Measurements from ENCODE around the gene CCDC148.

CCDC148 gene

DNA sequence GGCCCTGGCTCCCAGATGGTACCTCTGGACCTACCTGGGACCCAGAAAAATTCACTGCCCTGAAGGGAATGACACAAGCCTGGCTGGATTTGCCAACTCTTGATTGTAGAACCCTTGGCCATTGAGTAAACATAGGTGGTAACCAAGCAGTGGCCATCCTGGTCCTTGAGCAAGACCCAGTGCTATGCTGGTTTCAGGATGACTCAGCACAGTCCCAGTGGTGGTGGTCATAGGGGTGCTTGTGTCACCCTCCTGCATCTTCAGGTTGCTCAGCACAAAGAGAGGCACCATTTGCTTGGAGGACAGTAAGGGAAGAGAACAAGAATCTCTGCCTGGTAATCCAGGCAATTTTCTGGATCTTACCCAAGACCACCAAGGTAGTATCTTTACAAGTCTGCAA lies 302.0 kb downstream of the CCDC148 start:
- no peak for DNase-seq
- in situ Hi-C loops (cut with HindIII; ENCODE audit: low pct_ligation_motif_present, low pct_unique_long_range_greater_than_20kb, low sequenced_read_pairs): no loop called here

DNA sequence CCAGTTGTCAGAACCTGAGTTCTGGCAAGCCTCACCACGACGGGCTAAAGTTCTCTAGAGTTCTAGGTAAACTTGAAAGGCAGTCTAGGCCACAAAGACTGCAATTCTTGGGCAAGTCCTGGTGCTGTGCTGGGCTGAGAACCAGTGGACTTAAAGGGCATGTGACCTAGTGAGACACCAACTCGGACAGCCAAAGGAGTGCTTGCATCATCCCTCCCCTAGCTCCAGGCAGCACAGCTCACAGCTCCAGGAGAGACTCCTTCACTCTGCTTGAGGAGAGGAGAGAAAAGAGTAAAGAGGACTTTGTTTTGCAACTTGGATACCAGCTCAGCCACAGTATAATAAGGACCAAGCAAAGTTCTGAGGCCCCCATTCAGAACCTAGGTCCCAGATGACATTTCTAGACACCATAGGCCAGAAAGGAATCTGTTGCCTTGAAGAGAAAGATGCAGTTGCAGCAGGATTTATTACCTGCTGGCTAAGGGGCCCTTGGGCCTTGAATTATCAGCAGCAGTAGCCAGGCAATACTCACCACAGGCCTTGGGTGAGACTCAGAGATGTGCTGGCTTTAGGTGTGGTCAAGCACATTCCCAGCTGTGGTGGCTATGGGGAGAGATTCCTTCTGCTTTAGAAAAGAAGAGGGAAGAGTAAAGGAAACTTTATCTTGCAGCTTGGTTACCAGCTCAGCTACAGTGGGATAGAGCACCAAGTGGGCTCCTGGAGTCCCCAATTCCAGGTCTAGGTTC lies 303.1 kb downstream of the CCDC148 start:
- DNase-seq: no peak
- in situ Hi-C loops (cut with HindIII; ENCODE audit: low pct_ligation_motif_present, low pct_unique_long_range_greater_than_20kb, low sequenced_read_pairs): no loop called here

DNA sequence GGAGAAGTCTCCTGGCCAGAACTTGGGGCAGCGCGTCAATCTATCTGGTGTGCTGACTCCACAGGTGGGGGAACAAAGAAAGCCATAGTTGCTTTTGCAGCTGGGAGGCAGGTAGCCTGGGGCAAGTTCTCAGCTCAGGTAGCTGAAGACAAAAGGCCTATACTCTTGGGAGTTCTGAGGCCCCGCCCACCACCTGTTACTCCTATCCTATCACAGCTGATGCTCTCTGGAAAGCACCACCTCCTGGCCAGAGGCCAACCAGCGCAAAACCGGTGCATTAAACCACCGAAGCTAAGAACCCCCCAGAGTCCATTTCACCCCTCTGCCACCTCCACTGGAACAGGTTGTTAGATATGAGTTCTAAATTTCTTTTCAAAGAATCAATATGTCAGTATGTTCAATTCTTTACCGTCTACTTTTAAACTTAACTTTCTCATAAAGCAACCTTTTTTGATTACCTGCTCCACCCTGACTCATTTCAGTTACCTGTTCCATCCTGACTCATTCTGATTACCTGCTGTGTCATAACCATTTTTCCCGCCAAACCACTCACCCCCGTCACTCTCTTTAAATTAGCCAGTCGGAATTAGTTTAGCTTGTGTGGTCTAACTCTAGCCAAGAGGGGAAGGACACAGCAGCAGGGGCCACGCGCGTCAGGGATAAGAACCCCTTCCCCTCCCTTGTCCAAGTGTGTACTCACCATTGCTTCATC lies 311.5 kb downstream of the CCDC148 start:
- no peak for DNase-seq
- in situ Hi-C loops (cut with HindIII; ENCODE audit: low pct_ligation_motif_present, low pct_unique_long_range_greater_than_20kb, low sequenced_read_pairs): no loop called here

DNA sequence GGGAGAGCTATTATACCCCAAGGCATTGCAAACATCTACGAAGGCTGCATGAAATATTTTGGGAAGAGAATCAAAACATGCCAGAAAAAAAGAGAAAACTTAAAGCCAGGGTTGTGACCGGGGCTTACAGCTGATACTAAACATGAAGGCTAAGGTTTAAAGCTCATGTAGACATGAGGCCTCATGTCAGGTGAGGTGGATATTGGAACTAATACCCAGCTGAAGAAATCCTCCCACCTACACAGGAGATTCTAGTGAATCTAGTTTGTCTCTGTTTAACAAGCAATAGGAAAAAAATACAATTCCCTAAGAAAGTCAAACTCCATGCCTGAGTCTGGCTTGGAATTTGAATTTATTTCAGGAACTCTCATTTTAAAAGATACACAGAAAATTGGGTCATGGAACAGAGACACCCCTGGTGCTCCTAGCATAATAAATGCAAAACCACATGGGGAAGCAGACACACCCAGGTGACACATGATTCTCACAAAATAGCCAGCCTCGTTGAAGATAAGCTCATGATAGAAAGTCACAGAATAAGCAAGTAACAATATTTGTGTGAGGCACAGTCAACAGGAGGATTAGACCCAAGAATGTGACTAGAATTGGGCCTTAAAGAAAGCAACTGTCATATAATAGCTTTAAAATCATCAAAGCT lies 312.7 kb downstream of the CCDC148 start:
- no peak for DNase-seq
- in situ Hi-C loops (cut with HindIII; ENCODE audit: low pct_ligation_motif_present, low pct_unique_long_range_greater_than_20kb, low sequenced_read_pairs): no loop called here

DNA sequence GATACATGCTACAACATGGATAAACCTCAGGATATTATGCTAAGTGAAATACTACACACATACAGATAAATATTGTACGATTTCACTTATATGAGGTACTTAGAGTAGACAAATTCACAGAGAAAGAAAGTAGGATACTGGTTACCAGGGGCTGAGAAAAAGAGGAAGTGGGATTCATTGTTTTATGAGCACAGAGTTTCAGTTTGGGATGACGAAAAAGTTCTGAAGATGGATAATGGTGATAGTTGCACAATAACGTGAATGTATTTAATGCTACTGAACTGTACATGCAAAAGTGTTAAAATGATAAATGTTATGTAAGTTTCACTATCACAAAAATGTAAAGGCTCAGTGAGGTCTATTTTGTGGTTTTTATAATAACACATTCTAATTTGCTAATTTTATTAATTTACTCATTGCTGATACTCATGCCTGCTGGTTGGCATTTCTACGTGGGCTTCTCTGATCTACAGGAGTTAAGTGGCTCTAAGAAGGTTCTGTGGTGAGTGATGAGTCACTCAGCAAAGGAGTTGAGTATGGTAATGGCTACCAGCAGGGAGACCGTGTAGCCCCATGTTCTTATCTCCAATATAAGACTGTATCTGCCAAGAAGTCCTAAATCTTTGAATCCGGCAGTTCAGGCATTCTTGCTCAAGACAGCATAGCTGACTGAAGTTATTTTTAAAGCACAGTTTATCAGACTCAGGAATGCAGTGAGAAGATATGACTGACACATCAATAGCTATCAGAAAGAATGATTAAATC lies 313.8 kb downstream of the CCDC148 start:
- in situ Hi-C loops (cut with HindIII; ENCODE audit: low pct_ligation_motif_present, low pct_unique_long_range_greater_than_20kb, low sequenced_read_pairs): no loop called here
- DNase-seq: no peak

DNA sequence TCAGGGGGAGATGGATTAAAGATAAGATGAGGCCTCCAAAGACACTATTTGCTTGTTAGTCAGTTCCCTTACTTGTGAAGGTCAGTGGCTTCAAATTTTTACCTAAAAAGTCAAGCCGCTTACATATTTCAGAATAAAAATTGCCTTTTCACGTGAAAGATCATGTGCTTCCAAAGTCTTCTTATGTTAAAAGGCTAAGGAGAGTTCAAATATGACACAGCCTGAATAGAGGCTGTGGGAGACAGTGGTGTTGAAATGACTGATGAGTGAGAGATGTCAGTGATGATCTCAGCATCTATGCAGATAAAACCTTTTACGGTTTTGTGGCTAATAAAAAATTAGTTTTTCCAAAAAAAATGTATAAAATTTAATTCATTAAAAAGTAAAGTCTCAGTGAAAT lies 314.4 kb downstream of the CCDC148 start:
- DNase-seq: no peak
- in situ Hi-C loops (cut with HindIII; ENCODE audit: low pct_ligation_motif_present, low pct_unique_long_range_greater_than_20kb, low sequenced_read_pairs): no loop called here

DNA sequence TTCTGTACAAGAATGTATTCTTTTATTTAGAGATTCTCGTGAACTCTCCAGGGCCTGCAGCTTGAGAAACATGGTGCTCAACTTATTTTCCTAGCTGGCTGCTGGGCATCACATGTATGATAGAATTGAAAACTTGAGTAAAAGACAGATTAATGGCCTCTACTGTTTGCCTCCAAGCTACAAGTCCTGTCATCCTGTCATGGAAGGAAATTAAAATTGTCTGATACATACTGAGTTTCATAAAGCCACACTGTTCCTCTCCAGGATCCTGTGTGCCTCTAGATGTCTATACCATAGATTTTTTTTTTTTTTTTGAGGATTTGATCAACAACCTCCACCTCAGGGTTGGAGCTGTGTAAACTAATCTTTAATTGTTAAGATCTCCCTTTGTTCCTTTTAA lies 316.4 kb downstream of the CCDC148 start:
- no peak for DNase-seq
- in situ Hi-C loops (cut with HindIII; ENCODE audit: low pct_ligation_motif_present, low pct_unique_long_range_greater_than_20kb, low sequenced_read_pairs): no loop called here

DNA sequence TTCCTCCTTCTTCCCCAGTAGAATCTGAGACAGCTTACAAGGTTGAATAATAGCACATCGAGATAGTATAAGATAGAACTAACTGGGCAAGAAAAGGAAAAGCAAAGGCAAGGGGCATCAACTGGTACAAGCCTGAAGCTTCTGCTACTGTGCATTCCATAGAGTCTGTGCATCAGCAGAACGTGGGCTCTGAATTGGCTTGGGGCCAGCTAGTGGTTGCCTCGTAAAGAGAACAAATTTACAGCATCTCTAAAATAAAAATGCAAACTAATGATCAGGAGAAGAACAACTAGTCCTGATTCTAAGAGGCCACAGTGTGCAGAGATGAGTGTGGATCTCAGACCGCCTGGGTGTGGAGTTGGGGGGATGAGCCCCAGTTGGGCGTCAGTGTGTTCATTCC lies 318.3 kb downstream of the CCDC148 start:
- in situ Hi-C loops (cut with HindIII; ENCODE audit: low pct_ligation_motif_present, low pct_unique_long_range_greater_than_20kb, low sequenced_read_pairs): no loop called here
- no peak for DNase-seq

DNA sequence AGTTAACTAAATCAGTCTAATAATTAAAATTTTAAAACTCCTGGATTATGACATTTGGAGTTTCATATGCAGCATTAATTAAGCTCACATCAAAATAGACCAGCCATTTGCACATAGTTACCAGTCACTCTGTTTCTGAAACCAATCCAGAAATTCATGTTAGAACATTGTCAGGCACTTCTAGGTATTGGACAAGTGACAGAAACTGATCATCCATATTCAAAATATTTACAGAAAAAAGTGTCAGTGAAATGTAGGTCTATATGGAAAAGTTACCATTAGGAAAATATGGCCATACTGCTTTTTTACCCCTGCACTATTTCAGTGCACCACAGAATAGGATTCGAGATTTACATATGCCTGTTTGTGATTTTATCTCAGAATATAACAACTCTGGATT lies 321.5 kb downstream of the CCDC148 start:
- in situ Hi-C loops (cut with HindIII; ENCODE audit: low pct_ligation_motif_present, low pct_unique_long_range_greater_than_20kb, low sequenced_read_pairs): no loop called here
- no peak for DNase-seq

DNA sequence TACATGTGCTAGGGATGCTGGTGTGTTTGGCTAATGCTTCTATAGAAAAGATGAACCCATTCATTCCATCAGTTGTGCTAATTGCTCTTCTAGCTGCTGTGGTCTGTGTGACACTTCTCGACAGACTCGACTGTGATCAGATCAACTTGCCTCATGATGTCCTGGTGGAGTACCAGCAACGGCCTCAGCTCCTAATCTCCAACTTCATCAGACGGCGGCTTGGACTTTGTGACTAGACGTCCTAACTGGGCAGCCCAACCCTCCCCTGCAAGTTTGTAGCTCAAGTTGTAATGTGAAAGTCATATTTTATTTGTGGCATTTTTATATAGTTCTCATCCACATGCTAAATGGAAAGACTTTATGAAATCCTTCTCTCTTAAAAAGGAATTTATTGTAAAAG lies 321.9 kb downstream of the CCDC148 start:
- in situ Hi-C loops (cut with HindIII; ENCODE audit: low pct_ligation_motif_present, low pct_unique_long_range_greater_than_20kb, low sequenced_read_pairs): no loop called here
- no peak for DNase-seq

DNA sequence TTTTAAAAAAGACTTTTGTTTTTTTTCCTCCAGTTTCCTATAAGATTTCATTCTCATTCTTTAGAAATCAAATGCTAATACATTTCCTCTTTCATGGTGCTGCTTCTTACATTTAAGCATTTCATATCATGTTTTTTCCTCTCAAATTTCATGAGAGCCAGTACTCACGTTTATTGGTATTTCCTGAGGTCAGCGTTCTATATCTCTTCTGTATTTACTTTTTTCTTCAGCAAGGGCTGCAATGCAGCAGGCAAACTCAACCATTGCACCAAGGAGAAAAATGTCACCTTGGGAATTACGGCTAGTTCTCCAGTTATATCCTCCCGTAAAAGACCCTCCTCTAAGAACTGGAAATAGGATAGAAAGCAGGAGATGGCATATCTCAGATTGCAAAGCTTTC lies 322.5 kb downstream of the CCDC148 start:
- DNase-seq: no peak
- in situ Hi-C loops (cut with HindIII; ENCODE audit: low pct_ligation_motif_present, low pct_unique_long_range_greater_than_20kb, low sequenced_read_pairs): no loop called here

DNA sequence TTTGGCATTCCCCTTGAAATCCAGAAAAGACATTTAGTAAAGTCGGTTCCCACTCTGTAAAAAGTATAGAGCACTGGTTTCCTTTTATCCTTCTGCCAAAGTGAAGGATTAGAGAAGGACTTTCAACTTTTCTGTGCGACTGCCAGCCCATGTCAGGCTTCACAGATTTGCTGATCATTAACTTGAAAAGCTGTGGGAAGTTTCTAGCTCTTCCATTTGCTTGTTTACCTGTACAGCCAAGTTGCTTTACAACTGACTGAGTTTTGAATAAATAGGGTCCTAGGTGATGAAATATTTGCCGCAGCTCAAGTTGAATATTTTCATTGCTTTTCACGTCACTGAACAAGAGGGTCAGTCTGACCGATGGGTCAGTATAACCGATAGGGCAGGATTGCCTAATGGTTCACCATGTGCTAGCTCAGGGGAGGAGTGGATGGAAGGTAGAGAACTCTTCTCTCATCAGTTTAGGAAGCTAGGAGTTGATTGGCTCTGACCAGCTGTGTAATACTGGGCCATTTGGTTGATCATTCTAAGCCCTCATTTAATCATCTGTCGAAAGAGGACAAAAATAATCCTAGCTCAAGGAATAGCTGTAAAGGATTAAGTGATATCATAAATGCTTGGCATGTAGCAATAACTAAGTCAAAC lies 324.5 kb downstream of the CCDC148 start:
- in situ Hi-C loops (cut with HindIII; ENCODE audit: low pct_ligation_motif_present, low pct_unique_long_range_greater_than_20kb, low sequenced_read_pairs): no loop called here
- peak; percentile 92 for DNase-seq

DNA sequence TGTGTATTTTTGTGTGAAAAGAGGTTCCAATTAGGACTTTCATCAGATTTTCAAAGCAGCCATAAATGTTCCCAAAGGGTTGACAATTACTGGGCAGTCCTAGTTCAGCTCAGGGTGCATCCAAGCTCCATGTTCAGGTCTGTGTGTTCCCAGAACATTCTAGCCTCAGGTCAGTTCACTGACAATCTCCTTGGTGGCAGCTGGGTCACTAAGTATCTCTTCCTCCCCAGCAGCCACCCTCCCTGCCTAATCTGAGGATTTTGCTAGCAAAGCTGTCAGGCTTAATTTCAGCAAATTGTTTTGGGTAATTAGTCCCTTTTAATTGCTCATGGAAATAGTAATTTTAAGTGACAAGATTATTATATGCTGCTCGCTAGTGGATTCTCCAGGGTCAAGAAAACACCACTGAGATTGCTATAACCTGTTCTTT lies 325.1 kb downstream of the CCDC148 start:
- in situ Hi-C loops (cut with HindIII; ENCODE audit: low pct_ligation_motif_present, low pct_unique_long_range_greater_than_20kb, low sequenced_read_pairs): no loop called here
- DNase-seq: no peak

DNA sequence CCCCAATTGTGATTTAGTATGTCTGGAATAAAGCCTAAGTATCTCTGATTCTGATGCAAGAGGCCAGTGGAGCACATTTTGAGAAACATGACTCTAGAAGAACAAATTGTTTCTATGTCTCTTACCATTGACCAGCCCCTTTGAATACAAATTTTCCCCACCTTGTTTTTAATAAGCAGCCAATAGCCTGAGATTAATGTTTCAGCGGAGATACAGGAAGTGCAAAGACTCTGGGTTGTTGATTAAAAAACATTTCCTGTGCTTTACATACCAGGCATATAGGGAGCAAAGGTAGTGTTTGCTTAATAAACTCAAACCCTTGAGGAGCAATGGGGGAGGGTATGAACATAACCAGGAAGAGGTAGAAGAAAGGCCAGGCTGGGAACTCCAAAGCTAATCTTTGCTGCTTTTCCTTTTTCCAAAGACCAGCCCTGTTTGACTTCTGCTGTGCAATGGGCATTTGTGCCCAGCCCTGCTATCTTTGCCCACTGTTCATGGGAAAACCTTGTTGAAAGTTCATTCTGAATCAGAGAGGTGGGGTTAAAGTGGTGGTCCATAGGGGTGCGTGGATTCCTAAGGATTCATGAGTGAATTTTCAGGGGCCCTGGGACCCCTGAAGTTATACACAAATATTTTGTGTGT lies 325.6 kb downstream of the CCDC148 start:
- peak; percentile 22 for DNase-seq
- in situ Hi-C loops (cut with HindIII; ENCODE audit: low pct_ligation_motif_present, low pct_unique_long_range_greater_than_20kb, low sequenced_read_pairs): no loop called here

DNA sequence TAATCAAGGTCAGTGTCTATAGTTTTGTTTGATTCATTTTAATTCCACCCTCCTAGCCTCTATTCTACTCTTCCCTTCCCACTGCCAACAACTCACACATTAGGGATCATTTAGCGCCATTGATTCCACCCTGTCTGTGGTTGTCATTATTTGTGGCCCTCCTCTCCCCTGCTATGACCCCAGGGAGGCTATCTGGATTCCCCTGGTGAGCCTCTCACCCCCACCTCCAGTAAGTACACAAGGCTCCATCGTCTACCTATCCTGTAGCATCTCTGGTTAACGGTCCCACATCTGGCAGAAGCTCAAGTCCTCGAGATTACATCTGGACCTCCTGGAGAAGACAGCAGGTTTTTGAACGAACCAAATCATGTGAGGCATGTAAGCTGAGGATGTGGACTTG lies 327.5 kb downstream of the CCDC148 start:
- in situ Hi-C loops (cut with HindIII; ENCODE audit: low pct_ligation_motif_present, low pct_unique_long_range_greater_than_20kb, low sequenced_read_pairs): no loop called here
- DNase-seq: no peak

DNA sequence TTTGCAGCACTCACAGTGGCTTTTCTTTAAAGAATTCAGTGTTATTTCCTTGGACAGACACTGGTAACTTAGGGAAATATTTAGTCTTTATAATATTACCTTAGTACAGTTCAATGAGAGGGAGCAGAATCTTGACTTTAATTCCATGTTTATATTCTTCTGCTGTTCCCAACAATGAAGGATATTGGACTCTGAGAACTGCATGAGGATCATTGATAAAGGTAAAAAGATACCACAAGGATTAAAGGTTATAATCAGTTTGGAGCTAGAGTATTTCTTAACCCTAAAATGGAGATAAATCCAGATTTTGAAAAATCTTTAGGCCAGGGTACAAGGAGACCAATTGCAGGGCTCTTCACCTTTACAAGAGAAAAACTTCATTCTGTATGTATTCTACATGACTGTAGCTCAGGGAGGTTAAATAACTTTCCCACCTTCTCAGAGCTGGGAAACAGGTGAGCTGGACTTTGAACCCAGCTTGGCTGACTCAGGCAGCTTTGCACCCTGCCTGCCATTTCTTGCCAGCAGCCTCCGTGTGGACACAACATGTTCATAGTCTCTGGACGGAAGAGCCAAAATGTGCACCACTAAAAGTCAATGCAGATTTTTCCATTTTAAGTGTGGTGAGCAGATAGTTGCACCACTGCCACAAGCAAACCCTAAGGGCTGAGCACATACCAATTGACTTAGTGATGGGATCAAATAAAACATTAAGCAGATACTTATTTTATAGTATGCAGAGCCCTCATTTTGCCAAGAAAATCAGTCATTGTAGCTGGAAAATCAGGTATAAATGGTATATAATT lies 328.2 kb downstream of the CCDC148 start:
- in situ Hi-C loops (cut with HindIII; ENCODE audit: low pct_ligation_motif_present, low pct_unique_long_range_greater_than_20kb, low sequenced_read_pairs): no loop called here

DNA sequence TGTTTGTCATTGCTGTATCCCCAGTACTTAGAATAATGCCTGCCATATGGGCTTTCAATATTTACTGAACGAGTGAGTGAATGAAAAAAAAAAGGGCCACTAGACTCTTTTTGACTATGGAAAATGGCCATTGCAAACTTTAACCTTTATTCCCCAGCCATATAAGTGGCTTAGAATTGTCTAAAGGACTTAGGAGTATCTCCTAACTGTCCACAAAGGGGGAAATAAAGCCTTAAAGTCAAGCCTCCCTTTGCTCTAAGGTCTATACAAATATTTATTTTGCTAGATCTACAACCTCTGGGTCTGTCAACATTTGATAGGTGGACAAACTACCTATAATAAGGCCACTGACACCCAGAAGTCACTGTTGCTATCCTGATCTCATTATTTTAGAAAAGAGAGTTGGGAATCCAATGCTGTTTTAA lies 329.2 kb downstream of the CCDC148 start:
- no peak for DNase-seq
- in situ Hi-C loops (cut with HindIII; ENCODE audit: low pct_ligation_motif_present, low pct_unique_long_range_greater_than_20kb, low sequenced_read_pairs): no loop called here

More for the DNA sequence above, 328.2 kb downstream of the CCDC148 start:
- DNase-seq: no peak
